ENCODE data around the gene BFAR.
"Not testable (repeated sequence)": the region's sequence is repeated elsewhere in the genome, so short reads cannot be mapped to it uniquely, and the experiment has no call there.

BFAR gene

DNA sequence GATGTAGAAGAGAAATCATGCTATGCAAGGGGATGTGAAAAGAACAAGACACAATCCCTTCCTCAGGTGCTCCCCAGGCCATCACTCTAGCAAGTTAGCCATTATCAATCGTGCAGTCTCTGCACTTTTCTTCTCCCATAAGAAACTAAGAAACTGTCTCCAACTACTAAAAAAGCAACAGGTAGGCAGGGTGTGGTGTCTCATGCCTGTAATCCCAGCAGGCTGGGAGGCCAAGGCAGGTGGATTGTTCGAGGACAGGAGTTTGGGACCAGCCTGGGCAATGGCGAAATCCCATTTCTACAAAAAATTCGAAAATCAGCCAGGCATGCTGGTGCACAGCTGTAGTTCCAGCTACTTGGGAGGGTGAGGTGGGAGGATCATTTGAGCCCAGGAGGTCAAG lies 16.5 kb upstream of the BFAR start:
- FAIRE-seq: no peak
- TF ChIP-seq POLR2A (IDR thresholded peaks at IDR 0.05; ENCODE audit: low read depth, low read length) (no peak), TAF1 (IDR thresholded peaks at IDR 0.05; ENCODE audit: borderline replicate concordance, low read depth, low read length) (no peak), POLR2AphosphoS5 (IDR thresholded peaks at IDR 0.05; ENCODE audit: low read depth, low read length) (no peak)
- no peak for DNase-seq (ENCODE audit: insufficient read length)

DNA sequence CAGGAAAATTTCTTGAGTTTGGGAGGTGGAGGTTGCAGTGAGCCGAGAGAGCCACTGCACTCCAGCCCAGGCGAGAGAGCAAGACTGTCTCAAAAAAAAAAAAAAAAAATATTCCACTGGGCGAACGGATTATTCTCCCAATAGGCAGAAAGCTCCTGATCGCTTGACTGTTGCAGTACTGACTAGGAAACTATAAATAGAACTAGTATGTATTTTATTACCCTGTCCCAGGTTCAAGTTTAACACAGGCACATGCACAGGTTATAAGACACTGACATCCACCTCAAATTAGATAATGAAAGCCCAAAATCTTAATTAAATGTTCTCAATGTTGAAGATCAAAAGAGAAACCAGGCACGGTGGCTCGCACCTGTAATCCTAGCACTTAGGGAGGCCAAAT lies 14.2 kb upstream of the BFAR start:
- TF ChIP-seq POLR2AphosphoS5 (IDR thresholded peaks at IDR 0.05; ENCODE audit: low read depth, low read length) (no peak), TAF1 (IDR thresholded peaks at IDR 0.05; ENCODE audit: borderline replicate concordance, low read depth, low read length) (no peak), POLR2A (IDR thresholded peaks at IDR 0.05; ENCODE audit: low read depth, low read length) (no peak)
- FAIRE-seq (no peak), DNase-seq (ENCODE audit: insufficient read length) (no peak)

DNA sequence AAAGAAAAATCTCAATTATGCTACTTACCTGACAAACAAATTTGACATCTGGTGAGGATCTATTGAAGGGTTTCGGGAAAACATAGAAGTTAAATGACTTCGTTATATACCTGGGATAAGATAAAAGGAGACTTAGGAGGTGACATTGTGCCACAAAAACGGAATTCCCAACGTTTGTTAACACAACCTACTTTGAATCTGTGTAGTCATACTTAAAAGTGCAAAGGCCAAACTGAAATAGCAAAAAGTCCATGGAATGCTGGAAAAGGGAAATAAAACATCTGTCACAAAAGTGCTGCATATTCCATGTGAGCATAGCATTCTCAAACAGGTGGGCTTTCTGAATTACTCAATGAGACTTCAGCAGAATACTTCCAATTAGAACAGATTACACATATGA lies 5.7 kb upstream of the BFAR start:
- DNase-seq (ENCODE audit: insufficient read length): no peak
- FAIRE-seq: no peak
- no peak for TF ChIP-seq TAF1 (IDR thresholded peaks at IDR 0.05; ENCODE audit: borderline replicate concordance, low read depth, low read length)
- no peak for TF ChIP-seq POLR2A (IDR thresholded peaks at IDR 0.05; ENCODE audit: low read depth, low read length)
- no peak for TF ChIP-seq POLR2AphosphoS5 (IDR thresholded peaks at IDR 0.05; ENCODE audit: low read depth, low read length)

DNA sequence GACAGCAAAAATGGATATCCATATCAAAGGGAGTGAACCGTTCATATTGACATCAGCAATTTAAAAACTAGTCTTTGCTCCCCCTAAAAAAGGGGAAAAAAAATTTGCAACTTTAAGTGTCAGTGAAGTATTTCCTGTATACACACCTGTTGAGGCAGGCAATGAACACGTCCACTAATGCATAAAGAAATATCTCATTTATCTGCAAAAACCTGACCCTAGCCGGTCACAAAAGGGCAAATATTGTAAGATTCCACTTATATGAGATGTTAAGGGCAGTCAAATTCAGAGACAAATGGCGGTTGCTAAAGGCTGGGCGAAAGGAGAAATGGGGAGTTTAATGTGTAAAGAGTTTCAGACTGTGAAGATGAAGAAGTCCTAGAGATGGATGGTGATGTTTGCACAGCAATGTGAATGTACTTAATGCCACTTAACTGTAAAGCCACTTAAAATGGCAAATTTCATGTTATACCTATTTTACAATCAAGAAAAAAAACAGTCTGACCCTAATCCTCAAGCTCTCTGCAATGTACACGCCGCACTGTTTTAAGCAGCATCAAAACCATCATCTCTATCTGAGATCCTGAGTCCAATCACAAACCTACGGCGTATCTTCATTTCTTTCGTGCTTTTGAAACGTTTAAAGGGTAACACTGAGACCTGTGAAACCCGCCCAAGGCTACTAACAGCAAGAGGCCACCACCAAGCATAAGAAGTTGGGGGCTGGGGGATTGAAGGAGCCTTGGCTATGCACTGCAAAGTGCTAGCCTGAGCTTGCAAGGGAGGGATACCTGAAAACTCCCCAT lies 3.7 kb upstream of the BFAR start:
- FAIRE-seq (no peak), DNase-seq (ENCODE audit: insufficient read length) (no peak)
- no peak for TF ChIP-seq POLR2AphosphoS5 (IDR thresholded peaks at IDR 0.05; ENCODE audit: low read depth, low read length)
- TF ChIP-seq POLR2A (IDR thresholded peaks at IDR 0.05; ENCODE audit: low read depth, low read length): no peak
- TF ChIP-seq TAF1 (IDR thresholded peaks at IDR 0.05; ENCODE audit: borderline replicate concordance, low read depth, low read length): no peak

DNA sequence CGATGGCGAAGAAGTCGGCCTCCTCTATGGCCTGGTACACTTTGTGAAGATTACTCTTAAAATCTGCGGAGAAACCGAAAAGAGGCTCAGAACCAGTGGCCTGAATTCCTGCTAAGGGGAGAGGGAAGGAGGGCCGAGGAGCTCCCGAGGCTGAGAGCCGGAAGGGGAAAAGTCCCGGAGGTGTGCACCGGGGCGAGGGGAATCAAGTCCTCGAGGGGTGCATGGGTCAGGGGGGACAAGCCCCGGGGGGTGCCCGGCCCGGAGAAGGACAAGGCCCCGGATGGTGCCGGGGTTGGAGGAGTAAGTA lies 3.2 kb upstream of the BFAR start:
- DNase-seq (ENCODE audit: insufficient read length): no peak
- no peak for FAIRE-seq
- TF ChIP-seq TAF1 (IDR thresholded peaks at IDR 0.05; ENCODE audit: borderline replicate concordance, low read depth, low read length) (no peak), POLR2A (IDR thresholded peaks at IDR 0.05; ENCODE audit: low read depth, low read length) (no peak), POLR2AphosphoS5 (IDR thresholded peaks at IDR 0.05; ENCODE audit: low read depth, low read length) (no peak)

DNA sequence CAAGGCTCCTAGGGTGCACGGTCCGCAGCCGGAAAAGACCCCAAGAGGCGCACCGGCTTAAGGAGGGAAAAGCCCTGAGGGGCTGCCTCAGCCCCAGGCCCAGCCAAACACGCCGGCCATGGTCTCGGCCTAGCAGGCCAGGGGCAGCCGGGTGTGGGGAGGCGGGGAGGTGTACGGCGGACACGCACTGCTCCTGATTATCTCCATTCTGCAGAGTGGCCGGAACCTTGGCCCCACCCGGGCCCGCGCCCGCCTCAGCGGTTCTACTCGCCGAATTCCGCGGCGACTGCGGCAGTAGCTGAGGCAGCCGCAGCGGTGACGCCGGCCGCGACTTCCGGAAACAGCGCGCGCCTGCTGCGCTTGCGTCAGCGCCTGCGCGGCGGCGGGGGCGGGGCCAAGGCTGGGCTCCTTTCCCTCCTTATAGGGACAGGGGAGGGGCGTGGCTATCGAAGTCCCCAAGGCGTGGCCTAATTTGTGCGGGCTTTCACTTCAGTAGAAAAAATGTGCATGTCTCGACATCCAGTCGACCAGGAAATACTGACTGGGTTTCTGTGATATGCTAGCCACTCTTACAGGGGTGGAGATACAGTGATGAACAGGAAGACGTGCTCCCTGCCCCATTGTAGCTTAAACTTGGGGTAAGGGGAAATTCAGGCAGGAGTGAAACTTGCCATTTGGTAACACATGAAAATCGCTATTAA lies 2.7 kb upstream of the BFAR start, which contains the start of gene PARN:
Gene PARN, minus strand, starts transcription at position 342 of the 701 bp plus-strand sequence. Its CDS starts 135 bp downstream, at position 207.
- FAIRE-seq (peak; percentile 87), DNase-seq (ENCODE audit: insufficient read length) (peak; percentile 91)
- no peak; the same call in 1 of the 2 replicates for TF ChIP-seq TAF1 (IDR thresholded peaks at IDR 0.05; ENCODE audit: borderline replicate concordance, low read depth, low read length)
- TF ChIP-seq POLR2AphosphoS5 (IDR thresholded peaks at IDR 0.05; ENCODE audit: low read depth, low read length): peak; percentile 94
- TF ChIP-seq POLR2A (IDR thresholded peaks at IDR 0.05; ENCODE audit: low read depth, low read length): peak; percentile 97

DNA sequence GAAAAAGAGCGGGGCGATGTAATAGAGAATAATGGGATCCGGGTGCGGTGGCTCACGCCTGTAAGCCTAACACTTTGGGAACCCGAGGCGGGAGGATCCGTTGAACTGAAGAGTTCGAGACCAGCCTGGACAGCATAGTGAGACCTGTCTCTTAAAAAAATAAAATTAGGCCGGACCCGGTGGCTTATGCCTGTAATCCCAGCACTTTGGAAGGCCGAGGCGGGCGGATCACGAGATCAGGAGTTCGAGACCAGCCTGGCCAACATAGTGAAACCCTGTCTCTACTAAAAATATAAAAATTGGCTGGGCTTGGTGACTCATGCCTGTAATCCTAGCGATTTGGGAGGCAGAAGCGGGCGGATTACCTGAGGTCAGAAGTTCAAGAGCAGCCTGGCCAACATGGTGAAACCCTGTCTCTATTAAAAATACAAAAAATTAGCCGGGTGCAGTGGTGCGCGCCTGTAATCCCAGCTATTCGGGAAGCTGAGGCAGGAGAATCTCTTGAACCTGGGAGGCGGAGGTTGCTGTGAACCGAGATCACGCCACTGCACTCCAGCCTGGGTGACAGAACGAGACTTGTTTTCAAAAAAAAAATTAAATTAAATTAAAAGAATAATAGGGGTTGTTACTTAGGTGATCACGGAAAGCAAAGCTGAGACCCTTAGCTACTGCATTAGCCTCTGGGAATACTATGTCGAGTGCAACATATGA lies 2.0 kb upstream of the BFAR start:
- not testable (repeated sequence) for DNase-seq (ENCODE audit: insufficient read length); FAIRE-seq

DNA sequence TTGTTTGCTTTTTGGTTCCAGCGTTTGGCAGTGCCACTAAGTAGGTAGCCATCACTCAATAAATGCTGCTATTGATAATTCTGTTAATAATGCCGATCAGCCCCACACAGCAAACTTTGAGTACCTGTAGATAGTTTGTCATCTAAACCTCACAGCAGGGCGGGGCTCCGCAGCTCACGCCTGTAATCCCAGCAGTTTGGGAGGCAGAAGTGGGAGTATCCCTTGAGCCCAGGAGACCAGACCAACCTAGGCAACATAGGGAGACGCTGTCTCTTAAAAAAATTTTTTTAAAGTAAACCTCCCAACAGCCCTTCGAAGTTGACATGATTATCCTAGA lies 1.6 kb downstream of the BFAR start:
- FAIRE-seq: no peak
- TF ChIP-seq POLR2A (IDR thresholded peaks at IDR 0.05; ENCODE audit: low read depth, low read length) (no peak), TAF1 (IDR thresholded peaks at IDR 0.05; ENCODE audit: borderline replicate concordance, low read depth, low read length) (no peak), POLR2AphosphoS5 (IDR thresholded peaks at IDR 0.05; ENCODE audit: low read depth, low read length) (no peak)
- DNase-seq (ENCODE audit: insufficient read length): no peak

DNA sequence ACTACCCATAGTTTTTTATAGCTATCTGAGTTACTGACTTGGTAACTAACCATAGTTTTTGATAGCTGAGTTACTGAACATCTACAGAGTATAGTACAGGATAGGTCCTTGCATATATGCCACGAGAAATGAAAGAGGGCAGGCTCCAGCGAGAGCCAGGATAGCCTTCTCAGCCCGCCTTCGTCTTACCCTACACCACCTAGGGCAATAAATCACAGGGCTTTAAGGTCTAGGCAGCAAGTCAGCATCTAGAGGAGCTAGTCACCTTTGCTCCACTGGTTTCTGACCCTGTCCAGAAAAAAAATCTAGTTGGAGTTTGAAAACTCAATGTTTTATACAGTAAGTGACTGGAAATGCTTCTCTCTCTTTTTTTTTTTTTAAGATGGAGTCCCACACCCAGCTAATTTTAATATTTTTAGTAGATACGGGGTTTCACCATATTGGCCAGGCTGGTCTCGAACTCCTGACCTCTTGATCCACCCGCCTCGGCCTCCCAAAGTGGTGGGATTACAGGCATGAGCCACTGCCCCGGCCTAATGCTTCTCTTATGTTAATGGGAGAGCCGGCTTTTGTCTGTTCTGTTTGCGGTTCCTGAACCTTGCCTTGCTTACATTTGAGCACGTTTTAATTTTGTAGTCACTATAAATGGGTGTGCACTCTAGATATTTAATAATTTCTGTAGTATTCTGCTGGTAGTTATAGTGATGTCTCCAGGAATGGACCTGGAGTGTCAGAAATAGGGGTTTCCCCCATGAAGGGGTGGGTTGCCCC lies 2.8 kb downstream of the BFAR start:
- no peak for TF ChIP-seq POLR2A (IDR thresholded peaks at IDR 0.05; ENCODE audit: low read depth, low read length)
- no peak for TF ChIP-seq POLR2AphosphoS5 (IDR thresholded peaks at IDR 0.05; ENCODE audit: low read depth, low read length)
- TF ChIP-seq TAF1 (IDR thresholded peaks at IDR 0.05; ENCODE audit: borderline replicate concordance, low read depth, low read length): no peak
- no peak for DNase-seq (ENCODE audit: insufficient read length)
- no peak for FAIRE-seq

DNA sequence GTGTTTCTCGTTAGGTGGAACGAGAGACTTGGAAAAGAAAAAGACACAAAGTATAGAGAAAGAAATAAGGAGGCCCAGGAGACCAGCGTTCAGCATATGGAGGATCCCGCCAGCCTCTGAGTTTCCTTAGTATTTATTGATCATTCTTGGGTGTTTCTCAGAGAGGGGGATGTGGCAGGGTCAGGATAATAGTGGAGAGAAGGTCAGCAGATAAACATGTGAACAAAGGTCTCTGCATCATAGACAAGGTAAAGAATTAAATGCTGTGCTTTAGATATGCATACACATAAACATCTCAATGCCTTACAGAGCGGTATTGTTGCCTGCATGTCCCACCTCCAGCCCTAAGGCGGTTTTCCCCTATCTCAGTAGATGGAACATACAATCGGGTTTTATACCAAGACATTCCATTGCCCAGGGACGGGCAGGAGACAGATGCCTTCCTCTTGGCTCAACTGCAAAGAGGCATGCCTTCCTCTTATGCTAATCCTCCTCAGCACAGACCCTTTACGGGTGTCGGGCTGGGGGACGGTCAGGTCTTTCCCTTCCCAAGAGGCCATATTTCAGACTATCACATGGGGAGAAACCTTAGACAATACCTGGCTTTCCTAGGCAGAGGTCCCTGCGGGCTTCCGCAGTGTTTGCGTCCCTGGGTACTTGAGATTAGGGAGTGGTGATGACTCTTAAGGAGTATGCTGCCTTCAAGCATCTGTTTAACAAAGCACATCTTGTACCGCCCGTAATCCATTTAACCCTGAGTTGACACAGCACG lies 3.6 kb downstream of the BFAR start:
- not testable (repeated sequence) for FAIRE-seq

DNA sequence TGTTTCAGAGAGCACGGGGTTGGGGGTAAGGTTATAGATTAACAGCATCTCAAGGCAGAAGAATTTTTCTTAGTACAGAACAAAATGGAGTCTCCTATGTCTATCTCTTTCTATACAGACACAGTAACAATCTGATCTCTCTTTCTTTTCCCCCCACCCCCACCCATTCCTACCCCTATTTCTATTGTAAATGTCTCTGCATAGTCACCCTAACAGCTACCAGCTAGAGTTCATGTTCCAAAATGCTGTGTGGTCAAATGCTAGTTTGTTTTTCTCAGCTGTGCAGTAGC lies 4.1 kb downstream of the BFAR start:
- not testable (repeated sequence) for FAIRE-seq; DNase-seq (ENCODE audit: insufficient read length)

More for the DNA sequence above, 3.6 kb downstream of the BFAR start:
- DNase-seq (ENCODE audit: insufficient read length): not testable (repeated sequence)

All from GM12892 (cell line).